SK-N-SH (cell line): ENCODE measurements around the gene KLHL8. TPM values are rescaled to one million over a fixed set of nuclear protein-coding genes. Genes with fewer than 3 reads are reported as not detected.

Experiments used
- CTCF ChIA-PET: fragments of 300-600, 350-600 bp; formaldehyde crosslinking; extraction: SDS; loops from one replicate; lab custom pipeline; 2021; lab: Yijun Ruan, JAX
- POLR2A ChIA-PET: fragments of 350-600 bp; sonication (Branson Sonifier 250); formaldehyde crosslinking; extraction: SDS; loops from one replicate; lab custom pipeline; 2020; ENCODE audit warnings: antibody characterized with exemption, inconsistent platforms; lab: Yijun Ruan, JAX
- DNase-seq: peaks from one replicate; pipeline ENCODE4 v3.0.0; 2012
- H2AFZ ChIP-seq: fragments of 200-600 bp; sonication (generic); 2 replicates; pipeline ENCODE4 v1.8.1; 2016; ENCODE audit warnings: antibody characterized with exemption, mild to moderate bottlenecking, low read depth
- H3F3A ChIP-seq: fragments of 200-600 bp; sonication (generic); replicated peaks from 2 replicates; pipeline ENCODE3; 2016; ENCODE audit warnings: antibody characterized with exemption, mild to moderate bottlenecking; ENCODE audit not compliant: insufficient read depth
- H3K27ac ChIP-seq, 2 experiments: fragments of 200-500 bp in 1 of 2; fragments of 200-600 bp in 1 of 2; sonication (Bioruptor generic) in 1 of 2; sonication (generic), shearing (Covaris generic) in 1 of 2; 2 replicates each; pipeline versions ENCODE4 v1.5.1 to v1.6.1; 2014 to 2016; ENCODE audit warnings: low read depth in 2 of 2, inconsistent platforms in 1 of 2, low read length in 1 of 2, mild to moderate bottlenecking in 1 of 2, mixed read lengths in 1 of 2
- H3K27me3 ChIP-seq: fragments of 200-600 bp; sonication (generic), shearing (Covaris generic); 2 replicates; pipeline ENCODE4 v1.6.1; 2016; ENCODE audit warnings: mixed run types; ENCODE audit not compliant: insufficient read depth
- H3K36me3 ChIP-seq, 2 experiments: fragments of 200-500 bp in 1 of 2; fragments of 200-600 bp in 1 of 2; sonication (Bioruptor generic) in 1 of 2; sonication (generic) in 1 of 2; replicated peaks in 1 of 2; 2 replicates each; pipeline versions ENCODE3 to v1.5.1; 2014 to 2016; ENCODE audit warnings: low read length in 1 of 2, mild to moderate bottlenecking in 1 of 2; ENCODE audit not compliant: insufficient read depth in 2 of 2, control insufficient read depth in 1 of 2
- H3K4me1 ChIP-seq, 2 experiments: fragments of 200-500 bp in 1 of 2; fragments of 200-600 bp in 1 of 2; sonication (Bioruptor generic) in 1 of 2; sonication (generic), shearing (Covaris generic) in 1 of 2; 2 replicates each; pipeline versions ENCODE4 v1.5.1 to v1.6.1; 2014 to 2016; ENCODE audit warnings: low read depth in 1 of 2, low read length in 1 of 2, mixed run types in 1 of 2; ENCODE audit not compliant: insufficient read depth in 2 of 2, control insufficient read depth in 1 of 2
- H3K4me2 ChIP-seq: fragments of 200-600 bp; sonication (generic), shearing (Covaris generic); 2 replicates; pipeline ENCODE4 v1.6.1; 2017; ENCODE audit warnings: mixed run types
- H3K4me3 ChIP-seq, 2 experiments: fragments of 200-500 bp in 1 of 2; fragments of 200-600 bp in 1 of 2; sonication (Bioruptor generic) in 1 of 2; sonication (generic), shearing (Covaris generic) in 1 of 2; 2 replicates each; pipeline versions ENCODE4 v1.5.1 to v1.8.1; 2014 to 2016; ENCODE audit warnings: low read depth in 2 of 2, inconsistent platforms in 1 of 2, low read length in 1 of 2, mild to moderate bottlenecking in 1 of 2, mixed read lengths in 1 of 2, moderate library complexity in 1 of 2
- H3K79me2 ChIP-seq: fragments of 200-600 bp; sonication (generic); 2 replicates; pipeline ENCODE4 v1.8.1; 2017; ENCODE audit warnings: mild to moderate bottlenecking; ENCODE audit not compliant: insufficient read depth
- H3K9ac ChIP-seq: fragments of 200-600 bp; sonication (generic); 2 replicates; pipeline ENCODE4 v1.6.1; 2017; ENCODE audit warnings: mixed run types
- H3K9me2 ChIP-seq: fragments of 200-600 bp; sonication (generic); 2 replicates; pipeline ENCODE4 v1.6.1; 2017; ENCODE audit warnings: mixed run types
- H3K9me3 ChIP-seq: fragments of 200-600 bp; sonication (generic); 2 replicates; pipeline ENCODE4 v1.6.1; 2017; ENCODE audit warnings: mixed run types, mild to moderate bottlenecking, moderate library complexity
- H4K20me1 ChIP-seq: fragments of 200-600 bp; sonication (generic); 2 replicates; pipeline ENCODE4 v1.6.1; 2017; ENCODE audit warnings: mild to moderate bottlenecking, mixed run types; ENCODE audit not compliant: insufficient read depth
- CHD2 ChIP-seq: fragments of 150-350 bp; IDR thresholded peaks from 2 replicates; pipeline ENCODE4 v1.6.1; 2018; ENCODE audit warnings: low read length; ENCODE audit not compliant: partially characterized antibody
- EP300 ChIP-seq, 2 experiments: IDR thresholded peaks; 2 replicates each; pipeline versions ENCODE4 v1.4.0 to v1.6.1; 2012; ENCODE audit warnings: borderline replicate concordance in 1 of 2, low read depth in 1 of 2, low read length in 1 of 2
- EZH2phosphoT487 ChIP-seq: fragments of 200-600 bp; sonication (generic); IDR thresholded peaks from 2 replicates; pipeline ENCODE4 v1.6.1; 2017; ENCODE audit warnings: low read depth, mixed run types, mild to moderate bottlenecking, antibody characterized with exemption, moderate library complexity, borderline replicate concordance
- FOSL2 ChIP-seq: IDR thresholded peaks from 2 replicates; pipeline ENCODE4 v1.4.0; 2012; ENCODE audit warnings: low read depth, mild to moderate bottlenecking, moderate library complexity, borderline replicate concordance
- FOXJ3 ChIP-seq: sonication (generic); formaldehyde crosslinking; IDR thresholded peaks from 2 replicates; pipeline ENCODE4 v1.5.1; 2020; ENCODE audit warnings: mild to moderate bottlenecking, missing genetic modification reagents
- FOXM1 ChIP-seq: IDR thresholded peaks from 2 replicates; pipeline ENCODE4 v1.4.0; 2012; ENCODE audit warnings: low read depth, mild to moderate bottlenecking
- GABPA ChIP-seq: IDR thresholded peaks from 2 replicates; pipeline ENCODE4 v1.4.0; 2012; ENCODE audit warnings: low read depth, mild to moderate bottlenecking
- GATA2 ChIP-seq: sonication (generic); formaldehyde crosslinking; IDR thresholded peaks from 2 replicates; pipeline ENCODE4 v1.5.0; 2020; ENCODE audit warnings: mild to moderate bottlenecking, missing genetic modification reagents
- JUND ChIP-seq: IDR thresholded peaks from 2 replicates; pipeline ENCODE4 v1.4.0; 2012
- MAX ChIP-seq: IDR thresholded peaks from 2 replicates; pipeline ENCODE4 v1.4.0; 2012; ENCODE audit warnings: low read depth
- MEF2A ChIP-seq: IDR thresholded peaks from 2 replicates; pipeline ENCODE4 v1.4.0; 2012; ENCODE audit warnings: low read depth, borderline replicate concordance
- PBX3 ChIP-seq: IDR thresholded peaks from 2 replicates; pipeline ENCODE4; 2012
- RFX5 ChIP-seq: IDR thresholded peaks from 2 replicates; pipeline ENCODE4 v1.6.1; 2012; ENCODE audit warnings: mild to moderate bottlenecking, improper control_type of control experiment, low read length
- RXRA ChIP-seq: IDR thresholded peaks from 2 replicates; pipeline ENCODE4 v1.4.0; 2012; ENCODE audit warnings: low read depth, mild to moderate bottlenecking, borderline replicate concordance
- SIN3A ChIP-seq: IDR thresholded peaks from 2 replicates; pipeline ENCODE4 v1.6.1; 2012; ENCODE audit warnings: low read depth, mild to moderate bottlenecking, low read length, moderate library complexity, borderline replicate concordance
- TCF12 ChIP-seq: IDR thresholded peaks from 2 replicates; pipeline ENCODE4 v1.4.0; 2012
- TEAD4 ChIP-seq: IDR thresholded peaks from 2 replicates; pipeline ENCODE4 v1.4.0; 2012; ENCODE audit warnings: mild to moderate bottlenecking, borderline replicate concordance; ENCODE audit not compliant: insufficient read depth
- USF1 ChIP-seq: IDR thresholded peaks from 2 replicates; pipeline ENCODE4 v1.4.0; 2012; ENCODE audit warnings: low read depth, borderline replicate concordance
- YY1 ChIP-seq: IDR thresholded peaks from 2 replicates; pipeline ENCODE4 v1.4.0; 2012; ENCODE audit warnings: low read depth, mild to moderate bottlenecking
- WGBS: methylation state at CpG from one replicate; pipeline ENCODE4 v1.1.6; 2017; ENCODE audit warnings: low lambda C conversion rate; 5-methylcytosine and 5-hydroxymethylcytosine counted together
- polyA plus RNA-seq, 3 experiments: library from polyadenylated mRNA; depleted of rRNA; stranded (reverse); fragments of >200 nt; gene quantifications; 2 replicates each; pipeline ENCODE4 v1.2.3, GENCODE V29; 2012

The KLHL8 gene
- polyA plus RNA-seq, 1 of the 3 experiments (the other 2 are of a cell fraction), result 2.4 TPM

- H3K79me2 ChIP-seq, result no peaks in the 10 kb centered on the region
- ChIA-PET CTCF (interaction anchor here (0.6 to 8.9 kb wide), 5 partner anchors 10 to 339 kb away, joined by 3 to 111 read pairs (median 4); no protein-coding TSS in a partner anchor), POLR2A (no interaction called here)
- 93% methylated on average over 9 of the region's 9 CpGs for WGBS
- TF ChIP-seq PBX3 (no peak), GABPA (no peak), FOSL2 (no peak), EZH2phosphoT487 (no peak), TCF12 (no peak), GATA2 (CRISPR knock-in tag) (no peak), RXRA (no peak), FOXJ3 (no peak), TEAD4 (no peak), EP300 (IDR thresholded peaks at IDR 0.05; ENCODE audit: borderline replicate concordance in 1 of 2, low read depth in 1 of 2, low read length in 1 of 2) (no peak), MEF2A (no peak), RFX5 (no peak), CHD2 (no peak), JUND (no peak), FOXM1 (no peak), MAX (no peak), SIN3A (no peak), USF1 (no peak), YY1 (no peak)
- H3F3A ChIP-seq, result no peaks in the 10 kb centered on the region
- H4K20me1 ChIP-seq, result no peaks in the 10 kb centered on the region
- no peak overlapping the region for H3K4me2 ChIP-seq
- H3K9me2 ChIP-seq, result no peaks in the 10 kb centered on the region
- no peak overlapping the region for H2AFZ ChIP-seq
- no peaks in the 10 kb centered on the region for H3K36me3 ChIP-seq
- H3K9ac ChIP-seq, result no peak overlapping the region
- H3K27me3 ChIP-seq, result no peaks in the 10 kb centered on the region
- no peak overlapping the region for H3K4me3 ChIP-seq
- no peak overlapping the region for H3K27ac ChIP-seq
- H3K4me1 ChIP-seq, result peaks cover 0 to 14% of the 10 kb centered on the region in 2 experiments; a peak in 1 of 4 replicates
- DNase-seq, result no peak
- H3K9me3 ChIP-seq, result no peaks in the 10 kb centered on the region
Observed at GRCh38 chr4:87236861-87237260, 16.4 kb upstream of the KLHL8 start.
